GM21526 (cell line): ENCODE data around the gene HINT3.
"Not testable (repeated sequence)": the region's sequence is repeated elsewhere in the genome, so short reads cannot be mapped to it uniquely, and the experiment has no call there.

ENCODE experiments used
- ATAC-seq: cut with Tn5 transposase; IDR thresholded peaks from one replicate; pipeline ENCODE4 v1.9.1; 2021; ENCODE audit warnings: moderate library complexity; ENCODE audit not compliant: unreplicated experiment, low FRiP score

HINT3 gene

GRCh38 chr6:125957845-125958244, 1.3 kb downstream of the HINT3 start:
- no peak for ATAC-seq

GRCh38 chr6:125959041-125959440, 2.5 kb downstream of the HINT3 start:
- no peak for ATAC-seq

- no peak for ATAC-seq
These were observed 4.5 kb downstream of the HINT3 start for GRCh38 chr6:125961117-125961516.

- ATAC-seq = no peak
These were observed 6.4 kb downstream of the HINT3 start for GRCh38 chr6:125962900-125963497.

GRCh38 chr6:125963817-125964216, 7.2 kb downstream of the HINT3 start:
- ATAC-seq = no peak

GRCh38 chr6:125966569-125966968, 10.0 kb downstream of the HINT3 start:
- ATAC-seq = no peak

- no peak for ATAC-seq
These were observed 11.9 kb downstream of the HINT3 start for GRCh38 chr6:125968493-125968892.

GRCh38 chr6:125970760-125971159, 14.2 kb downstream of the HINT3 start:
- ATAC-seq = no peak

- ATAC-seq = not testable (repeated sequence)
These were observed 15.9 kb downstream of the HINT3 start for GRCh38 chr6:125972478-125972877.

GRCh38 chr6:125974214-125974866, 17.8 kb downstream of the HINT3 start:
- peak; percentile 70 for ATAC-seq

- ATAC-seq = no peak
These were observed 22.5 kb downstream of the HINT3 start for GRCh38 chr6:125979101-125979500.

GRCh38 chr6:125981571-125982185, 25.1 kb downstream of the HINT3 start:
- no peak for ATAC-seq

- ATAC-seq = no peak
These were observed 26.8 kb downstream of the HINT3 start for GRCh38 chr6:125983246-125983945.

- ATAC-seq = no peak
These were observed 27.7 kb downstream of the HINT3 start for GRCh38 chr6:125984311-125984710.

GRCh38 chr6:125985522-125985921, 29.0 kb downstream of the HINT3 start:
- ATAC-seq = no peak

GRCh38 chr6:125985979-125986300, 29.4 kb downstream of the HINT3 start:
- no peak for ATAC-seq

- peak; percentile 97 for ATAC-seq
These were observed 29.9 kb downstream of the HINT3 start, which contains the start of gene TRMT11 for GRCh38 chr6:125986301-125987025. Gene TRMT11, plus strand, starts transcription at chr6:125986540. Its CDS starts 11 bp downstream, at chr6:125986551.

GRCh38 chr6:125987026-125987617, 30.6 kb downstream of the HINT3 start:
- ATAC-seq = peak; percentile 29

- no peak for ATAC-seq
These were observed 31.7 kb downstream of the HINT3 start for GRCh38 chr6:125988280-125988679.

- ATAC-seq = no peak
These were observed 33.1 kb downstream of the HINT3 start for GRCh38 chr6:125989631-125990030.
